ENCODE measurements around the gene CACFD1. TPM values are rescaled to one million over a fixed set of nuclear protein-coding genes. Genes with fewer than 3 reads are reported as not detected.

CACFD1 gene
- total and polyA plus RNA-seq, 7 experiments from 2014 or later: 0.56 to 4.7 (median 3.1) TPM

GRCh38 chr9:133509179-133510083, 49.7 kb downstream of the CACFD1 start:
- ChIA-PET POLR2A (interaction anchor here (0.7 to 2.1 kb wide), 9 partner anchors 9 to 479 kb away, joined by 3 to 13 read pairs (median 4); partner anchors contain the start of genes ADAMTSL2, GTF3C5 and SLC2A6), CTCF (interaction anchor here (0.6 to 1.4 kb wide), 6 partner anchors 14 to 107 kb away, joined by 3 to 10 read pairs (median 4); no protein-coding TSS in a partner anchor)
- ATAC-seq (peak; percentile 60), DNase-seq (peak in 6 of 9 donors; percentile 42 to 61 (median 55))
- Mint-ChIP-seq H3K9me3 (no peaks in the 10 kb centered on the region), H3K4me1 (peaks cover 7 to 37% (median 27%) of the 10 kb centered on the region in 7 donors), H3K36me3 (no peaks in the 10 kb centered on the region), H3K4me3 (peak overlapping the region; percentile 51 to 91 (median 84)), H3K27me3 (peaks cover 0 to 7% (median 0%) of the 10 kb centered on the region in 5 donors), H3K27ac (peak overlapping the region; percentile 18 to 99 (median 94))
- Histone ChIP-seq H3K4me1 (ENCODE audit: control insufficient read depth in 2 of 2, insufficient read depth in 2 of 2, low read length in 2 of 2) (peaks cover 4 to 31% of the 10 kb centered on the region in 2 donors), H3K36me3 (ENCODE audit: control insufficient read depth in 2 of 3, insufficient read depth in 3 of 3, low read length in 3 of 3) (no peaks in the 10 kb centered on the region), H3K4me3 (ENCODE audit: low read length) (peak overlapping the region; percentile 34), H3K27me3 (ENCODE audit: control insufficient read depth in 2 of 2, insufficient read depth in 2 of 2, low read length in 2 of 2) (no peaks in the 10 kb centered on the region), H3K9me3 (ENCODE audit: control insufficient read depth in 2 of 3, low read length in 3 of 3) (no peaks in the 10 kb centered on the region), H3K27ac (ENCODE audit: low read depth, low read length) (peak overlapping the region; percentile 69)
- intact Hi-C loops (cut with micrococcal nuclease): loop anchor here in 1 of 2 donors (1.0 kb wide), 1 partner anchor 25 kb away; the partner anchor contains the start of gene ADAMTSL2

GRCh38 chr9:133510926-133511505, 51.2 kb downstream of the CACFD1 start:
- ATAC-seq (no peak), DNase-seq (no peak)
- Histone ChIP-seq H3K36me3 (ENCODE audit: control insufficient read depth in 2 of 3, insufficient read depth in 3 of 3, low read length in 3 of 3) (no peaks in the 10 kb centered on the region), H3K4me1 (ENCODE audit: control insufficient read depth in 2 of 2, insufficient read depth in 2 of 2, low read length in 2 of 2) (peaks cover 4 to 31% of the 10 kb centered on the region in 2 donors), H3K27me3 (ENCODE audit: control insufficient read depth in 2 of 2, insufficient read depth in 2 of 2, low read length in 2 of 2) (no peaks in the 10 kb centered on the region), H3K27ac (ENCODE audit: low read depth, low read length) (no peak overlapping the region), H3K9me3 (ENCODE audit: control insufficient read depth in 2 of 3, low read length in 3 of 3) (no peaks in the 10 kb centered on the region), H3K4me3 (ENCODE audit: low read length) (no peak overlapping the region)
- Mint-ChIP-seq H3K4me3 (peak overlapping the region in 3 of 10 donors; percentile 59 to 80 (median 79)), H3K9me3 (no peaks in the 10 kb centered on the region), H3K27me3 (peaks cover 0 to 7% (median 0%) of the 10 kb centered on the region in 5 donors), H3K36me3 (no peaks in the 10 kb centered on the region), H3K4me1 (peaks cover 7 to 37% (median 27%) of the 10 kb centered on the region in 7 donors), H3K27ac (peak overlapping the region in 6 of 9 donors; percentile 29 to 99 (median 84))
- POLR2A ChIA-PET: interaction anchor here (2.1 kb wide), 1 partner anchor 22 kb away, joined by 11 read pairs; the partner anchor contains the start of gene ADAMTSL2
- CTCF ChIA-PET: no interaction called here
- intact Hi-C loops (cut with micrococcal nuclease): no loop called here

DNA sequence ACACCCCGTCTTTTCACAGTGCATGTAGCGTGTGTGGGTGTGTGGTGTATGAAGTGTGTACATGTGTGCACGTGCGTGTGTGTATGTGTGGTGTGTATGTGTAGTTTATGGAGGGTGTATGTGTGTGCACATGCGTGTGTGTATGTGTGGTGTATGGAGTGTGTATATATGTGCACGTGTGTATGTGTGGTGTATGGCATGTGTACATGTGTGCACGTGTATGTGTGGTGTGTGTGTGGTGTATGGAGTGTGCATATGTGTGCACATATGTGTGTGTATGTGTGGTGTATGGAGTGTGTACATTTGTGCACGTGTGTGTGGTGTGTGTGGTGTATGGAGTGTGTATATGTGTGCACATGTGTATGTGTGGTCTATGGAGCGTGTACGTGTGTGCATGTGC, 51.8 kb downstream of the CACFD1 start:
- Histone ChIP-seq H3K36me3 (ENCODE audit: control insufficient read depth in 2 of 3, insufficient read depth in 3 of 3, low read length in 3 of 3) (no peaks in the 10 kb centered on the region), H3K4me3 (ENCODE audit: low read length) (no peak overlapping the region), H3K4me1 (ENCODE audit: control insufficient read depth in 2 of 2, insufficient read depth in 2 of 2, low read length in 2 of 2) (peaks cover 4 to 31% of the 10 kb centered on the region in 2 donors), H3K27me3 (ENCODE audit: control insufficient read depth in 2 of 2, insufficient read depth in 2 of 2, low read length in 2 of 2) (no peaks in the 10 kb centered on the region), H3K27ac (ENCODE audit: low read depth, low read length) (no peak overlapping the region), H3K9me3 (ENCODE audit: control insufficient read depth in 2 of 3, low read length in 3 of 3) (no peaks in the 10 kb centered on the region)
- intact Hi-C loops (cut with micrococcal nuclease): no loop called here
- Mint-ChIP-seq H3K9me3 (no peaks in the 10 kb centered on the region), H3K4me3 (no peak overlapping the region), H3K27me3 (peaks cover 0 to 7% (median 0%) of the 10 kb centered on the region in 5 donors), H3K27ac (no peak overlapping the region), H3K36me3 (no peaks in the 10 kb centered on the region), H3K4me1 (peaks cover 7 to 37% (median 27%) of the 10 kb centered on the region in 7 donors)
- ChIA-PET CTCF (no interaction called here), POLR2A (no interaction called here)
- ATAC-seq (no peak), DNase-seq (no peak)

- H3K36me3 ChIP-seq (ENCODE audit: control insufficient read depth in 2 of 3, insufficient read depth in 3 of 3, low read length in 3 of 3): no peaks in the 10 kb centered on the region
- H3K4me3 Mint-ChIP-seq: no peak overlapping the region
- no peak overlapping the region for H3K27ac Mint-ChIP-seq
- H3K4me1 ChIP-seq (ENCODE audit: control insufficient read depth in 2 of 2, insufficient read depth in 2 of 2, low read length in 2 of 2): peaks cover 4 to 28% of the 10 kb centered on the region in 2 donors
- ATAC-seq (no peak), DNase-seq (no peak)
- H3K9me3 Mint-ChIP-seq: no peaks in the 10 kb centered on the region
- H3K4me1 Mint-ChIP-seq: peaks cover 7 to 32% (median 24%) of the 10 kb centered on the region in 7 donors
- CTCF ChIA-PET: no interaction called here
- H3K4me3 ChIP-seq (ENCODE audit: low read length): no peak overlapping the region
- no peak overlapping the region for H3K27ac ChIP-seq (ENCODE audit: low read depth, low read length)
- no peaks in the 10 kb centered on the region for H3K9me3 ChIP-seq (ENCODE audit: control insufficient read depth in 2 of 3, low read length in 3 of 3)
- no peaks in the 10 kb centered on the region for H3K27me3 ChIP-seq (ENCODE audit: control insufficient read depth in 2 of 2, insufficient read depth in 2 of 2, low read length in 2 of 2)
- H3K27me3 Mint-ChIP-seq: peaks cover 0 to 7% (median 0%) of the 10 kb centered on the region in 5 donors
- POLR2A ChIA-PET: no interaction called here
- H3K36me3 Mint-ChIP-seq: no peaks in the 10 kb centered on the region
- intact Hi-C loops (cut with micrococcal nuclease): no loop called here
These were observed 52.8 kb downstream of the CACFD1 start for GRCh38 chr9:133512253-133513213.

- no peak overlapping the region for H3K4me3 ChIP-seq (ENCODE audit: low read length)
- no peaks in the 10 kb centered on the region for H3K9me3 Mint-ChIP-seq
These were observed 53.7 kb downstream of the CACFD1 start for GRCh38 chr9:133513214-133514100.

More at GRCh38 chr9:133513214-133514100, 53.7 kb downstream of the CACFD1 start:
- Mint-ChIP-seq H3K27me3 (peaks cover 0 to 5% (median 0%) of the 10 kb centered on the region in 5 donors), H3K27ac (no peak overlapping the region), H3K36me3 (no peaks in the 10 kb centered on the region), H3K4me3 (no peak overlapping the region), H3K4me1 (peaks cover 7 to 23% (median 18%) of the 10 kb centered on the region in 7 donors)
- ATAC-seq (no peak), DNase-seq (no peak)
- Histone ChIP-seq H3K27ac (ENCODE audit: low read depth, low read length) (no peak overlapping the region), H3K9me3 (ENCODE audit: control insufficient read depth in 2 of 3, low read length in 3 of 3) (no peaks in the 10 kb centered on the region), H3K4me1 (ENCODE audit: control insufficient read depth in 2 of 2, insufficient read depth in 2 of 2, low read length in 2 of 2) (peaks cover 4 to 19% of the 10 kb centered on the region in 2 donors), H3K36me3 (ENCODE audit: control insufficient read depth in 2 of 3, insufficient read depth in 3 of 3, low read length in 3 of 3) (no peaks in the 10 kb centered on the region), H3K27me3 (ENCODE audit: control insufficient read depth in 2 of 2, insufficient read depth in 2 of 2, low read length in 2 of 2) (no peaks in the 10 kb centered on the region)
- intact Hi-C loops (cut with micrococcal nuclease): no loop called here
- ChIA-PET CTCF (no interaction called here), POLR2A (no interaction called here)
